HG03280 (cell line): ENCODE measurements around the gene FBF1.
"Not testable (repeated sequence)": the region's sequence is repeated elsewhere in the genome, so short reads cannot be mapped to it uniquely, and the experiment has no call there.

Experiments
- ATAC-seq: cut with Tn5 transposase; IDR thresholded peaks from one replicate; pipeline ENCODE4 v1.9.1; 2021; ENCODE audit warnings: mild to moderate bottlenecking, moderate library complexity; ENCODE audit not compliant: unreplicated experiment

The FBF1 gene

DNA sequence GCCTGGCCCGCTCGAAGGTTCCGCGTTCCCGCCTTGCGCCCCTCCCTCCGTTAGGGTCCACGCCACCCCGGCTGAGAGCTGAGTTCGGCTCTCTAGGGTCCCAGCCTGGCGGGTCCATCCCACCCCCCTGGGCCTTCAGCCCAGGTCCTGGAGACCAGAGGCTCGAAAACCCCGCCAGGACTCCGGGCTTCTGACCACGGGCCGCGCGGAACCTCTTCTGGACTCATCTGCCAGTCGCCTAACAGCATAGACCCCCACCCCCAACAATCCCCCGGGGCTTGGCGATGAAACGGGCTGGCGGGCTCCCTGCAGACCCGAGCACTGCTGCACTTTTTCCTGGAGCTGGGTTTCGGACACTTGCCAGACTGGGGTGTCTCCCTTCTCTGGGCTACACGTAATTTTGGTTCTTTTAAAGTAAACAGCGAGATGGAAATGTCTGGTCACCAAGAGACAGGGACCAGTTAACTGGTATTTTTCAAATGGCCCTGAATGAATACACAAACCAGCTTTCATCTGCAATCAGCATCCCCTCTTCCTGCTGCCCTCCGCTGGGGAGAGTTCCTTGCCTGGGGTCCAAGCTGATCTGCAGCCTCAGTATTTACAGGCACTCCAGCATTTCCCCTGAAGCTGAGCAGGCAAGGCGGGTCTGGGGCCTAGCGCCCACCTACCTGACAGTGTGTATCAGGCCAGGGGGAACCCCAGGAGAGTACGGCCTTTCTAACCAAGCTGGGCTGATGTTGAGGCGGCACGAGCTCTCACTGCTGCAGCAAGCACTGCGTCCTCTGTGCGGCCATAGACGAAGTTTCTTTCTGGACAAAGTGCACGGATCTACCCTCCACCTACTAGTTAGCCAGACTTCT is 43.5 kb downstream of the FBF1 start:
- ATAC-seq = no peak

DNA sequence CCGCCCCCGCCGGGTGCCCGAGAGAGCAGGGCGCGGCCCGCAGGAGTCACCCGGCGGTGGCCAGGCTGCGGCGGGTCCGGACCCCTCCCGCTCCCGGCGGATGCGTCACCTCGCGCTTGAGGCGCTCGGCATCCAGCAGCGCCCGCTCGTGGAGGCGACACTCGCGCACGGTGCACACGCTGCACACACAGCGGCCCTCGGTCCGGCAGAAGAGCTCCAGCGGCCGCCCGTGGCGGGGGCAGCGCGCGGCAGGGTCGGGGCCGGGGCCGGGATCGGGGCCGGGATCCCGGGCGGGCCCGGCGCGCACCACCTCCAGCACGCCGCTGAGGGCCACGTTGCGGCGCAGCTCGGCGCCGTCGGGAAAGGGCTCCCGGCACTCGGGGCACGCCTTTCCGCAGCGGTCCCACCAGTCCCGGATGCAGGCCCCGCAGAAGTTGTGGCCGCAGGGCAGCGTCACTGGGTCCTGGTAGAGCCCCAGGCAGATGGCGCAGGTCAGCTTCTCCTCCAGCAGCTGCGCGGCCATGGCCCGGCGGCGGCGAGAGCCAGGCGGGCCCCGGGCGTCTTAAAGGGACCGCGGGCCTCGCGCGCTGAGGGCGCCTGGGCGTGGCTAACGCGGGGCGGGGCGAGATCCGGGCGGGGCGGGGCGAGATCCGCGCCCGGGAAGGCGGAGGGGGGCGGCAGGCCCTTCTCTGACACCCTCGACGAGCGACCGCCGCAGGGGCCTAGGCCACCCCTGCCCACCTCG is 44.3 kb downstream of the FBF1 start, which contains the start of gene TRIM65:
Gene TRIM65, minus strand, starts transcription at position 537 of the 745 bp plus-strand sequence. Its CDS starts 14 bp downstream, at position 523.
- ATAC-seq = peak; percentile 61

DNA sequence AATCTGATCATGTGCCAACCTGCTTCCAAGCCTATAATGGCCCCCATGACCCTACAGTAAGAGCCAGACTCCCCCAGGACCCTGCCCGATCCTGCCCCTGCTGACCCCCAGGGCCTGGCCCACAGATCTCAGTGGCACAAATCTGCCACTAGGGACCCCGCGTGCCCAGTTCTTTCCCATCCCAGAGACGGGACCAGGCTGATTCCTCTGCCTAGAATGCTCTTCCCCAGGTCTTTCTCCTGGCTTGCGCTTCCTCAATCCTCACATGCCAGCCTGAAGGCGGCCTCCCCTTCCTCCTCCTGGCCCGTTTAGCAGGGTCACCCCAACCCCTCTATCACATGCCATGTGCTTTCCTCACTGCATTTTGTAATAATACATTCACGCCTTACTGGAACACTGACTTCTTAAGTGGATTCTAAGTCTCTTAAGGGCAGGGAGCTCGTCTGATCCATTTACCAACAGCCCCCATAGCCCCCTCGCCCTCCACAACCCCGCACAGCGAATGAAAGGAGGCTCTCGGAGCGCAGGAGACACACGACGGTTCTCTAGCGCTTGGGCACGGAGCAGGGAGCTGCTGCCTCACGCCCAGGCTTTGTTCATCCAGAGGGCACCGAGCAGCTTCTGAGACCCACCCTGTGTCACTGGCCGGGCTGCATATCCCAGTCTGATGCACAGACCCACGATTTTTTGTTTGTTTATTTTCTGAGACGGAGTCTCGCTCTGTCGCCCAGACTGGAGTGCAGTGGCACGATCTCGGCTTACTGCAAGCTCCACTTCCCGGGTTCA is 45.3 kb downstream of the FBF1 start:
- no peak for ATAC-seq

DNA sequence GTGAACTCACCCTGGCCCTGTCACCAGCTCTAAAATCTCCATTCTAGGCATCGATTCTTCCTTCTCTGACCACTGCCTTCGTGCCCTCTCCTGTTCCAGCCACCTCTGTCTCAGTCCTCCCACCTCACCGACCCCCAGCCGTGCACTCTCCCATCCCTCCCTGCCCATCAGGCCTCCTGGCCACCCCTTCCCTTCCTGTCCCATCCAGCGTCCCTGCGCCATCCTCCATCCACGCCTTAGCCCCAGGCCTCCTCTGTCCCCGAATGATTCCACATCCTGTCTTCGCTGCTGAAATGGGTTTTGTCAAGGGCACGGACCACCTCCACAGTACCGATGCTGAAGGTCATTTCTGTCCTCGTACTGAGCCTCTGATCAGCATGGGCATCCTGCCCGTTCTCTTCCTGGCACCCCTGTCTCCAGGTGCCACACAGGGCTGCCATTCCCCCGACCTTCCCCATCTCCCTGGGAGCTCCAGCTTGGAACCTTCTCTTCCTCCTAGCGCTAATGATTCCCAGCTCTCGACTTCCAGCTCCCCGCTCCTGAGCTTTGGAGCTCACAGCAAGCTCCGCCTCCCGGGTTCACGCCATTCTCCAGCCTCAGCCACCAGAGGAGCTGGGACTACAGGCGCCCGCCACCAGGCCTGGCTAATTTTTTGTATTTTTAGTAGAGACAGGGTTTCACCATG is 46.7 kb downstream of the FBF1 start:
- ATAC-seq = no peak

DNA sequence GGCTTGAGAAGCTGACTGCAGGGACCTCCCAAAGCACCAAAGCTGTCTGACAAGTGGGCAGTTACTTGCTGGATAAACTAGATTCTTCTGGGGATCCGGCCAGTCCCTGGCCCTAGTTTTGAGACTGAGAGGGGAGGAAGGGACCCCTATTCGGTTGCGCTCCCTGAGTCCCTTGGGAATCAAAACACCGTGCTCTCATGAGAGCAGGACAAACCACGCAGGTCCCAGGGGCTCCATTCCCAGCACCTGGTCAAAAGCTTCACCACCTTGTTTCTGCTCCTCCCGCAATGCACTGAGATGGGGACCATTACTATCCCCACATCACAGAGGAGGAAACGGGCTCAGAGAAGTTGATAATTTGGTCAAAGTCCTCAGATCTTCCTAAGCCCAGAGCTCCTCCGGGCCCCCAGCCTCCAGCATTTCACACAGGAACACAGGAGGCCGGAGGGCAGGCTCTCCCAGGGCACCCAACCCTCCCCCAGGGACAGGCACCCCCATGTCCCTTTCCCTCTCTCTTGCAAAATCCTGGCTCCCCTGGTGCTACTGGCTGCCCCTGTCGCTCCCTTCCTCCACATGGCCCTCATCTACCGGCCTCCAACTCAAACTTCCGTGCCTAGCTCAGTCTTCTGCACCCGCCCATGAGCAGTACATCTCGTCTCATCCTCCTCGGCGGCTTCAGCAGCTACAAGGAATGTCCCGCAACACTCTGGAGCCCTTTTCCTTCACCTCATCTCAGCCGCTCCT is 47.4 kb downstream of the FBF1 start:
- no peak for ATAC-seq

DNA sequence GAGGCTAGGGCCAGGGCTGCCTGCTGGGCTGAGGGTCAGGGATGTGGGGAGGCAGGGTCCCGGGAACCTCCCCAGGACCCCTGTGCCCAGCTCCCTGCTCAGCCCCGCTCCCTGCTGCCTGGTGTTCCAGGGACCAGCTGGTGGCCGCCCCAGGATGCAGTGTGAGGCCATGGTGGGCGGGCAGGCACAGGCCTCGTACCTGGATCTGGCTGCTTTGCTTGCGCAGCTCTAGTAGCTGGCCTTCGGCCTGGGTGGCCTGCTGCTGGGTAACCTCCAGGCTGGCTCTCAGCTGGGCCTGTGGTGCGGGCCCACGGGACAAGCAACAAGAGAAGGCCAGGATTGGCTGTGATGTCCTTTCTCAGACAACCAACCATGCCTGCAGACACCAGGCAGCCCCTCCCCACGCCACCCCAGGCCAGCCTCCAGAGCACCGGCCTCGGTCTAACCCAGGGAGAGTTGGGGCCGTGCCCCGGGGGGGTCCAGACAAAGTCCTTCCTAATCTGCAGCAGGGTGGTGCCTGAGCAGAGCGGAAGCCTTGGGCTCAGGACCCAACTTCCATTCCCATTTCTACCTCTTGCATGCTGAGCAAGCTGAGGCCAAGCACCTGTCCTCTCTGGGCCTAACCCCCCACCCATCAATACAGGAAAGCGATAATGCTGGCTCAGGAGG is 48.2 kb downstream of the FBF1 start:
- ATAC-seq = no peak

DNA sequence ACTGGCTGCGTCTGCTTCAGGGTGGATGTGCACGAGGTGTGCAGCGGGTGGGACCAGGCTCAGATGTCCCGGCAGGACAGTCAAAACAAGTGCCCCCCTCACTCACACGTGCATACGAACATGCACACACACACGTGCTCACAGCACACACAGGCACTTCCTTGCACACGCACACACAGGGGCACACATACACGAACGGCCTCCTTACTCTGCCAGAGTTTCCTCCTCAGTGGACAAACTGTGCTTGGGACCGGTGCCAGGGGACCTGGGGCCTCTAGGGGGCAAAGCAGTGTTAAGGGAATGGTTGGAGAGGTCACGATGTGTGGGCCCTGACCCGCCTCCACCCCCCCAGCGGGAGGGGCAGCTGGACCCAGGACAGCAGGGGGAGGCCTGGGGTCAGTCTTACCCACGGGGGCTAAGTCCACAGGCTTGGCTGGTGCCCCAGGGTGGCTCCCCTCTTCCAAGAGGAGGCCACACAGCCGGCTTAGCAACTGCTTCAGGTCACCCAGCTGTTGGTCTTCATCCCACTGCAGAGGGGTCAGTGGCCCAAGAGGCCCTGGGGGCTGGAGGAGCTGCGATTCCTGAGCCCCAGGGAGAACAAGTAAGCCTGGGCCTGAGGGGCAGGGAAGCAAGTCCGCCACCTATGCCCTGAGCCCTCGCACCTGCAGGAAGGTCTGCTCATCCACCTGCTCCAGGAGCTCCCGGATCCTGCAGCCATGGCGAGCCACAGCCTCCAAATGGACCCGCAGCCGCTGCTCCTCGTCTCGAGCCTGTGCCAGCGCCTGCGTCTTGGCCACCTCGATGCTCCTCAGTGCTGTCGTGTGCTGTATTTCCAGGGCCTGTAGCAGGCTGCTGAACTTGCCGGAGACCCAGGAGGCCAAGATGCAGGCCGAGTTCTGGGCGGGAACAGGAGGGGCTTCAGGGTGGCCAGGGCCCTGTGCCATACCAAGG is 49.0 kb downstream of the FBF1 start:
- no peak for ATAC-seq

DNA sequence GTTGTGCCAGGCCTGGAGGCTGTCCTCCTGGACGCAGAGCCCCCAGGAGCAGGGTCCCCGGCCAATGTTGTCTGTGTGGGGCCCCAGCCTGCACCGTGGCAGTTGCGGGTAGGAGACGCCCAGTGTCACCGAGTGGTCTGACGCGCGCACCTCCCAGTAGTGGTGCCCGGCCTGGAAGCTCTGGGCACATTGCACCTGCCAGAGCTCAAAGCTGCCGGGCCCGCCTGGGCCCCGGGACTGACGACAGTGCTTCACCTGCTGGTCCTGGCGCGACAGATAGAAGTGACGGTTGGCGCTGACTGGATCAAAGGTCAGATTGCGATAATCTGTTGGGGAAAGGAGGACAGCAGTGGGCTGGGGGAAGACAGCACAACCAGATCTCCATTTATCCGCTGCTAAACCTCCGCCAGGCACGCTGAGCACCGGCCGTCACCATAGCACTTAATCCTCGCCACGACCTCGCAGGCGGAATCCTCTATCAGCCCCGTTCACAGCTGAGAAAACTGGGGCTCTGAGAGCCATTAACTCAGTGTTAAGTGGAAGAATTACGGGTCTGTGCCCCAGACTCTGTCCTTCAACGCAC is 49.7 kb downstream of the FBF1 start:
- no peak for ATAC-seq

DNA sequence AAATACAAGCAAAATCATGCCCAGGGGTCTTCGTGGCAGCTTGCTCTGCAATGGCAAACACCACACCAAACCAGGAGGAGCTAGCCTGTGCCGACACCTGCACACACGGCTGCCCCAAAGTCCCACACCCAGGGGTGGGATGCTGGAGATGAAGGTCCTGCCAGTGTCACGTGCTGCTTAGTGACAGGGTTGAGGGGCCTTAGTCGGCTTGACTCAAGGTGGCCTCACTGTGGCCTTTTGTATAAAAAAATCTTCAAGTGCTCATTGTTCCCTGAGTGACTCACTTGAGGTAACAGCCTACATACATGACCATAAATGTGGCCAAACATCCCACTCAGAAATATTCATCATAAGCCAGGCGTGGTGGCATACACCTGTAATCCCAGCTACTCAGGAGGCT is 51.4 kb downstream of the FBF1 start:
- no peak for ATAC-seq

DNA sequence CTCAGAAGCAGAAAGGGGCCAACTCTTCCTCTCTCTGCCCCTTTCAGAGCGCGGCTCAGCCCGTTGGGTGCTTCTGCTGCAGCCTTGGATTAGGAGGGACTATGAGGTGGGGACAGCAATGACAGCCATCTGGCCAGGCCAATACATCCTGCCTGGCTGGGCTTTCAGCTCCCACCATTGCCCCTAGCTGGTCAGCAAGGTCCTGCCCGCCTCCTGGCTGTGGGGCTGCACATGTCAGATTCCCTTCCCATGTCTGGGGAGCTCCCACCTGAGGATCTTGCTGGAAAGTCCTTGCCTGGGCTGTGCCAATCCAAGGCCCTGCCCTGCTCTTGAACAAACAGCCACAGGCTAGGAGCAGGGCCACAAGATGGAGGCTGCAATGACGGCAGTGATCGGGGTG is 52.4 kb downstream of the FBF1 start:
- ATAC-seq = no peak

DNA sequence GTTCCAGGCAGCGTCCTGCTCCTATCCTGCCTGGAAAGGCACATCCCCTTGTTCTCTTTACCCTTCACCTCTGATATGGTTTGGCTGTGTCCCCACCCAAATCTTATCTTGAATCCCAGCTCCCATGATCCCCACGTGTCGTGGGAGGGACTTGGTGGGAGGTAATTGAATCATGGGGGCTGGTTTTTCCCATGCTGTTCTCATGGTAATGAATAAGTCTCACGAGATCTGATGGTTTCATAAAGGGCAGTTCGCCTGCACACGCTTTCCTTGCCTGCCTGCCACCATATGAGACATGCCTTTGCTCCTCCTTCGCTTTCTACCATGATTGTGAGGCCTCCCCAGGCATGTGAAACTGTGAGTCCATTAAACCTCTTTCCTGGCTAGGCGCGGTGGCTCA is 55.0 kb downstream of the FBF1 start:
- ATAC-seq = not testable (repeated sequence)

DNA sequence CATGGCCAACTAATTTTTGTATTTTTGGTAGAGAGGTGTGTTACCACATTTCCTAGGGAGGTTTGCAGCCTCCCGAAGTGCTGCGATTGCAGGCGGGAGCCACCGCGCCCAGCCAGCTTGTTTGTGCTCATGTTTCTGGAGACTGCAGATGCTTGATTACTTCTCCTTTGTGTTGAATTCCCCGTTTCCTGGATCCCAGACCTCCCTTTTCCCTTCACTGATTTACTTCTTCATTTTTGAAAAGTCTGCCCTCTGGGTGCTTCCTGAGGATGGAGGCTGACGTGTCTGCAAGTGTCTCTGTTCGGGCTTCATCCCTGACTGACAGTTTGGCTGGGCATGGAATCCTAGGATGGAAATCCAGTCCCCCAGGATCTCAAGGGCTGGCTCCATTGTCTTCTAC is 55.4 kb downstream of the FBF1 start:
- no peak for ATAC-seq

DNA sequence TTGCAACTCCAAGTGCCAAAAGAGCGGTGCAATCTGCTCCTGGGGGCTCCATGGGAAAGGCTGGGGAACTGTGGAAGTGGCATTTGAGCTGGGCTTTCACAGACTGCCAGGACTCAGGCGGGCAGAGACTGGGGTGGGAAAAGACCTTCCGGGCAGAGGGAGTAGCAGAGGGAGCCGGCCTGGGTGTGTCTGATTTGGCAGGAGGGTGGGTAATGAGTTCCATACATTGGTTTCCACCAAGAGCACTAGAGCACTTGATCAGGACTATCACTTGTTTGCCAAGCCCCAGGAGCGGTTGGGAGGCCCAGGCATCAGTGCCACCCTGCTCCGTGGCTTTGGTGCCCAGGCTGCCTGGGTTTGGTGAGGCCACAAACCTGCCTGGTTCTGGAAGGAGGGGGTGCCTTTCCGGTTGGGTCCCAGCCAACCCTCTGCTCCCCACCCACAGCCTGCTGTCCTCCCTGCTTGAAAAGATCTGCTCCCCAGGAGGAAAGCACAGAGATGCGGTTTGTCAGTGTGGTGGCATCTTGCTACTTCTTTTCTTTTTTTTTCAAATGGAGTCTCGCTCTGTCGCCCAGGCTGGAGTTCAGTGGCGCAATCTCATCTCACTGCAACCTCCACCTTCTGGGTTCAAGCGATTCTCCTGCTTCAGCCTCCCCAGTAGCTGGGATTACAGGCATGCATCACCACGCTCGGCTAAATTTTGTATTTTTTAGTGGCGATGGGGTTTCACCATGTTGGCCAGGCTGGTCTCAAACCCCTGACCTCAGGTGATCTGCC is 59.0 kb downstream of the FBF1 start:
- no peak for ATAC-seq

DNA sequence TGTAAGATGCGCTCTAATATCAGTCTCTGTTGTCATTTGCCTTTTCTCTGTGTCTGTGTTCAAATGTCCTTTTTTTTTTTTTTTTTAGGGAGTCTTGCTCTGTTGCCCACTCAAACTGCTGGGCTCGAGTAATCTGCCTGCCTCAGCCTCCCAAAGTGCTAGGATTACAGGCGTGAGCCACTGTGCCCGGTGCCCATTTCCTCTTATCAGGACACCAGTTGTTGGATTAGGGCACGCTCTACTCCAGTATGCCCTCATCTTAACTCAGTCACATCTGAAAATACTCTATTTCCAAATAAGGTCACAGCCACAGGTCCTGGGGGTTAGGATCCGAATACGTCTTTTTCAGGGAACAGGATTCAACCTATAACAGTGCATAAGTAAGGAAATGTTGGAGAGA is 60.6 kb downstream of the FBF1 start:
- no peak for ATAC-seq

DNA sequence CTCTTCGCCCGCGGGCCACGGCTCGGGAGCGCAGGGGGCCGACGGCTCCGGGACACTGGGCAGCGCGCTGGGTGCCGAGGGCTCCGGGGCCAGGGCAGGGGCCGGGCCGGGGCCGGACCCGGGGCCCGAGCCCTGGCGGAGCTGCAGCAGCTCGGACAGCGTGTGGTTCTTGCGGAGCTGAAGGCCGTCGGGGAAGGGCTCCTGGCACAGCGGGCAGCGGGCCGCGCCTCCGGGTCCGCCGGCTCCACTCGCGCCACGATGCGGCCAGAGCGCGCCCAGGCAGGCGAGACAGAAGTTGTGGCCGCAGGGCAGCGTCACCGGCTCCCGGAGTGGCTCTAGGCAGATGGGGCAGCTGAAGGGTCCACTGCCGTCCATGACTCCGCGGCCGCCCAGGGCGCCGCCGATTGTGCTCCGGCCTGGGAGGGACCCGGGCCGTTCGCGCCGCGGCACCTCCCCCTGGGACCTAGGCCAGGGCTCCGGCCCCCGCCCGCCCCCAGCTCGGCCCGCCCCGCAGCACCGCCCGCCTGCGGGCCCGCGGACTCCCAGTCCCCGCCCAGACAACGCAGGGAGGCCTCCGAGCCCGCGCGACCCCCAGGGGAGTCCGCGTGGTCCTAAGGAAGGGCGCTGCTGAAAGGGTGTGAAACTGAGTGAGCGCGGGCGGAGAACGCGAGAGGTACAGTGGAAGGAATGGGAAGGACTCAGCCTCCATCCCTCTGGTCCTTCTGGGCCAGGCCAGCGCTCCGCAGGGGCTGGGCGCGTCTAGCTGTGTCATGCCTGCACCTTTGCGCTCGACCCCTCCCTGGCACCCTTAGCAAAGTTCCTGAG is 62.5 kb downstream of the FBF1 start, which contains the start of gene TRIM47:
Gene TRIM47, minus strand, starts transcription at position 408 of the 825 bp plus-strand sequence. Its CDS starts 33 bp downstream, at position 375.
- peak; percentile 12 for ATAC-seq

DNA sequence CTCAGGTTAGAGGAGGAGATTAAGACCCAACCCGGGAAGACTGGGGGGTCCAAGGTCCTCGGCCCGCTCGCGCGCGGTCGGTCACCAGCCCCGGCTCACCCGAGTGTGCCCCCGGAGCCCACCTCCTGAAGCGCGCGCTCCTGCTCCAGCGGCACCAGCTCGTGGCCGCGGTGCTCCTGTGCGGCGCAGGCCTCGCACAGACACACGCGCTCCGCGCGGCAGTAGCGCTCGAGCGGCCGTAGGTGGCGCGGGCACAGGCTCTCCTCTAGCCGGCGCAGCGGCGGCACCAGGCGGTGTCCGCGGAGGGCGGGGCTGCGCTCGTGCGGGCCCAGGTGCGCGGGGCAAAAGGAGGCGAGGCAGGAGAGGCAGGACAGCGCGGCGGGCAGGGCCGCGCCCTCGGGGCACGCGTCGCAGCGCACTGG is 63.1 kb downstream of the FBF1 start:
- peak; percentile 73 for ATAC-seq
